ENCODE results near the gene PROK1.

DNA sequence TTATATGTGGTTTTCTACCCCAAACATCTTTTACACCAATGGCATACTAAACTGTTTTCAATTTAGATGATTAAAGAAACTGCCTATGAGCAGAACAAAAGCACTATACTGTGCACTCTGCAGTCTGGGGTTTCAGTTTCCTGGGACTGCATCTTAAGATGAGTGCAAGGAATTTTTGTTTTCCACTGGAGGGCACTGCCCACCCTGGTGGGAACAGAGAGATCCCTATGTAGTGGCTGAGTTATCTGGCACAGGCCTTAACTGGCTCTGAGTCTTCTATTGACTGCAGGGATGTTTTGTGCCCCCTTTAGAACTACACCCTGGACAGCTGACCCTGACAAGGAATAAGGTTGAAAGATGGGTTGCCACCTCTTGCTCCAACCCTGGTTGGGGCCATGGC is 12.0 kb downstream of the PROK1 start:
- TF ChIP-seq, protein P1, sequence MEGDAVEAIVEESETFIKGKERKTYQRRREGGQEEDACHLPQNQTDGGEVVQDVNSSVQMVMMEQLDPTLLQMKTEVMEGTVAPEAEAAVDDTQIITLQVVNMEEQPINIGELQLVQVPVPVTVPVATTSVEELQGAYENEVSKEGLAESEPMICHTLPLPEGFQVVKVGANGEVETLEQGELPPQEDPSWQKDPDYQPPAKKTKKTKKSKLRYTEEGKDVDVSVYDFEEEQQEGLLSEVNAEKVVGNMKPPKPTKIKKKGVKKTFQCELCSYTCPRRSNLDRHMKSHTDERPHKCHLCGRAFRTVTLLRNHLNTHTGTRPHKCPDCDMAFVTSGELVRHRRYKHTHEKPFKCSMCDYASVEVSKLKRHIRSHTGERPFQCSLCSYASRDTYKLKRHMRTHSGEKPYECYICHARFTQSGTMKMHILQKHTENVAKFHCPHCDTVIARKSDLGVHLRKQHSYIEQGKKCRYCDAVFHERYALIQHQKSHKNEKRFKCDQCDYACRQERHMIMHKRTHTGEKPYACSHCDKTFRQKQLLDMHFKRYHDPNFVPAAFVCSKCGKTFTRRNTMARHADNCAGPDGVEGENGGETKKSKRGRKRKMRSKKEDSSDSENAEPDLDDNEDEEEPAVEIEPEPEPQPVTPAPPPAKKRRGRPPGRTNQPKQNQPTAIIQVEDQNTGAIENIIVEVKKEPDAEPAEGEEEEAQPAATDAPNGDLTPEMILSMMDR (conservative IDR thresholded peaks at IDR 0.05; ENCODE audit: low read depth, low read length), result peak; percentile 47; the same call in 1 of the 2 replicates
- no peak for TF ChIP-seq EZH2phosphoT487 (IDR thresholded peaks at IDR 0.05; ENCODE audit: borderline replicate concordance, low read length)
